HG02870 (cell line): ENCODE measurements around the gene KRTAP12-2.
"Not testable (repeated sequence)": the region's sequence is repeated elsewhere in the genome, so short reads cannot be mapped to it uniquely, and the experiment has no call there.

Experiments used
- ATAC-seq: cut with Tn5 transposase; IDR thresholded peaks from one replicate; pipeline ENCODE4 v1.9.1; 2021; ENCODE audit warnings: mild to moderate bottlenecking, moderate library complexity; ENCODE audit not compliant: unreplicated experiment

Gene KRTAP12-2

GRCh38 chr21:44686000-44686781, 19.5 kb upstream of the KRTAP12-2 start:
- no peak for ATAC-seq

DNA sequence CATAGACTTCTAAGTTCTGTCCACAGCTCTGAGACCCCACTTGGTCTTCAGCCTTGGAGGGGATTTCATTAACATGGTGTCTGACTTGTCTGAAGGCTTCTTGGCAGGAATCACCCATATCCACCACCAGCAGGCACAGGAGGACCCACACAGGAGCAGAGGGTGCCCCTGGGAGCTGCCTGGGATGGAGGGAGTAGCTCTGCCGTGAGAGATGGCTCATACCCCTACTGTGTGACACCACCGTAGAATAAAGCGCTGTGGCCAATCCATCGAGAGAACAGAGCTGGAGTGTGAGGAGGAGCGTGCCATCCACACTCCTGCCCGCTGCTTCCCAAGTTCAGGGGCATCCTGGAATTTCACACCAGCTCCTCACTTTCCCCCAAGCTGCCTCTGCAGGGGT, 18.3 kb upstream of the KRTAP12-2 start:
- not testable (repeated sequence) for ATAC-seq

DNA sequence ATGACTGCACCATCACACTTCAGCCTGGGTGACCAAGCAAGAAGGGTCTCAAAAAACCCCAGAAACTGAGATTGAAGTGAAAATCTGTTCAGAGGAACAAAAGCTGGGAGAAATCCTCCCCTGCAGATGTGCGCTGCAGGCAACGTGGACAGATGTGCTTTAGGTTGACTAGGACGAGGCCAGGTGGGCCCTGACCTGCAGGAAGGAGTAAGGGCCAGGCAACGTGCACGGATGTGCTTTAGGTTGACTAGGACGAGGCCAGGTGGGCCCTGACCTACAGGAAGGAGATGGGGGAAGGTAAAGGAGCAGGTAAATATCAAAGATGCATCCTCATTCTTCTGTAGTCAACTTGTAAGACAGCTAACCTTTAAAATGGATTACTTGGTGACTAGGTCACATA, 17.8 kb upstream of the KRTAP12-2 start:
- no peak for ATAC-seq

GRCh38 chr21:44684077-44684476, 17.4 kb upstream of the KRTAP12-2 start:
- no peak for ATAC-seq

DNA sequence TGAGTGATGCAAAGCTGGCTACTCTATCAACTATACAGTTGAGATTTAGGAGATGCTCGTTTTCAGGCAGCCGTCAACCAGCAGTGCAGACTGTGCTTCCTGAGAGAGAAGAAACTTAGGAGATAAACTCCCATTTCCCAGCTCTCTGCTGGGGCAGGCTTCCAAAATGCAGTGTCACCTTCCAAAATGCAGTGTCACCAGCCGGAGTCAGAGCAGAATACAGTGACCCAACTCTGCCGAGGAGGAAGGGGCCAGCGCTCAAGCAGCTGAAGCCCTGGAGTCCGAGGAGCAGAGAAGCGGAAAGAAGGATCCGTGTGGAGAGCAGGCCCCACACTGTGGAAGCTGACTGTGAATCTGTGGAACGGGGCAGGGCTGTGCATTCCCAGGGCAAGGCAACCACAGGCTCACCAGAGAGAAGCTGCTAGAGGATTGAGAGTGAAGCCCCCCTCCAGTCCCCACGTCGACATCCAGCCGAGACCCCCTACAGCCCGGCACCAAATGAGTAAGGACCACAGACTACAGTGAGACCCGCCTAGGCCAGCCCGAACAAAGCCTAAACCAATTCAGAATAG, 15.9 kb upstream of the KRTAP12-2 start:
- ATAC-seq = no peak

- no peak for ATAC-seq
Measured at GRCh38 chr21:44681861-44682579, 15.3 kb upstream of the KRTAP12-2 start, which contains the start of gene KRTAP12-1. Gene KRTAP12-1 (minus strand): TSS chr21:44682163. CDS start chr21:44682123, 40 bp downstream.

- ATAC-seq = no peak
Measured at GRCh38 chr21:44681152-44681551, 14.4 kb upstream of the KRTAP12-2 start.

- ATAC-seq = no peak
Measured at GRCh38 chr21:44677881-44678280, 11.2 kb upstream of the KRTAP12-2 start.

- ATAC-seq = no peak
Measured at GRCh38 chr21:44671911-44672310, 5.2 kb upstream of the KRTAP12-2 start.

DNA sequence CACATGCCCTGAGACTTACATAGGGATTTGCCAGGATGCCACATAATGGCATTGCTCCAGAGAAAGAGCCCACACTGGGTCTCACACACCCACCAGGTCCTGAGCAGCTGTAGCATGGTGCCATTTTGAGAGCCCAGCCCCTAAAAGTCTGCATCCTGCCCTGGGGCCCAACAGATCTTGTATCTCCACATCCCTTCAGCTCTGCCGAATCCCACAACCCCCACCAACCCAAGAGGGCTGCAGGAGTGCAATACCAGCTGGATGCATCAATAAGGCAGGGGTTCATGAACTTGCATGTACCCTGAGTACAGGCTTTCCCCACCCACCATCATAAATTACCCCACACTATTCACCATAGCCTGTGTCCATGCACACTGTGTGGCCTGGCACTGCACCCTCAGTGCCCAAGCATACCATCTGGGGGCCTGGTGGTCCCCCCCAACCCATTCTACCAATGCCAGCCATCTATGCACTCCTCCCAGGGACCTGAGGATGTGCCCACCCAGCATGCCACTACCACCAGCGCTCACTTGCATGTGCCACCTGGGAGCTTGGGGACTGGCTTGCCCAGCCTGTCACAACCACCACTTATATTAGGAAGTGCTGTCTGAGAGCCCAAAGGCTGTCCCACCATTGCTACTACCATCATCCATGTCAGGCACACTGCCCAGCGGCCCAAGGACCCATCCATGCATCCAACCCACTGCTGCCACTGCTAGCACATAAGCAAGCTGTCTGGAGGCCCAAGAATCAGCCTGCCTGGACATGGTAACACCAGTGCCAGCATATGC, 4.1 kb upstream of the KRTAP12-2 start:
- ATAC-seq = no peak

GRCh38 chr21:44667612-44668011, 885 bp upstream of the KRTAP12-2 start:
- no peak for ATAC-seq

GRCh38 chr21:44664691-44665090, 2.0 kb downstream of the KRTAP12-2 start:
- ATAC-seq = no peak

GRCh38 chr21:44661567-44661966, 5.2 kb downstream of the KRTAP12-2 start:
- ATAC-seq = not testable (repeated sequence)

GRCh38 chr21:44658913-44659595, 7.7 kb downstream of the KRTAP12-2 start:
- no peak for ATAC-seq

GRCh38 chr21:44658541-44658910, 8.2 kb downstream of the KRTAP12-2 start:
- ATAC-seq = no peak

GRCh38 chr21:44657635-44658540, 8.8 kb downstream of the KRTAP12-2 start, which contains the start of gene KRTAP12-3:
Gene KRTAP12-3 (plus strand): TSS chr21:44657932. CDS start chr21:44657980, 48 bp downstream.
- no peak for ATAC-seq

DNA sequence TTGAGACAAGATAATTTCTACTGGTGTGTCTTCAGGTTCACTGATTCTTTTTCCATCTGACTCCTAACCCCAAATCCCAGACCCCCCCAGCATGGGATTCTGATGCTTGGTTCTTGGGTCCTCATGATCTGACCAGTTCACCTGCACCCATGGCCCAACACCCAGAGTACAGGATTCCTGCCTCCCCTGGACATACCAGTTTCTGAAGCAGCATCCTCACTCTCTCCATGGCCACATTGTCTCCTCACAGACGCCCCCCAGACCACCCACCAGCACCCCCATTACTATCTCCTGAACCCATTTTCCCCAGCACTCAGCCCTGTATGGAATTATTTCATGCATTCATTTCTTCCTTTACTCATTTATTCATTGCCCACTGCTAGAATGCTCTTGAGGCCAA, 9.9 kb downstream of the KRTAP12-2 start:
- ATAC-seq = no peak

- ATAC-seq = no peak
Measured at GRCh38 chr21:44654576-44655175, 12.1 kb downstream of the KRTAP12-2 start, which contains the start of gene KRTAP12-4. Gene KRTAP12-4 (minus strand): TSS chr21:44654659. CDS start chr21:44654614, 45 bp downstream.
